Gastroesophageal sphincter (tissue), 4 donors: ENCODE results near the gene DLK1. TPM values are rescaled to one million over a fixed set of nuclear protein-coding genes. Genes with fewer than 3 reads are reported as not detected.

Experiments used
- ATAC-seq: fragments of 150-250 bp; one replicate; pipeline ENCODE4 v1.9.1; 2016; ENCODE audit warnings: mild to moderate bottlenecking, moderate library complexity
- H3K27ac ChIP-seq, 4 donors: fragments of 200-600 bp; sonication (generic) in 3 of 4; 1 replicate in 3 of 4; 2 replicates in 1 of 4; pipeline ENCODE4 v1.5.1; 2016 to 2019
- H3K27me3 ChIP-seq: fragments of 200-600 bp; sonication (generic); one replicate; pipeline ENCODE4 v1.5.1; 2019
- H3K36me3 ChIP-seq, 2 donors: fragments of 200-600 bp; sonication (generic); one replicate each; pipeline ENCODE4 v1.5.1; 2019; ENCODE audit warnings: control low read depth in 1 of 2
- H3K4me1 ChIP-seq, 3 donors: fragments of 200-600 bp; sonication (generic); 1 replicate in 2 of 3; 2 replicates in 1 of 3; pipeline ENCODE4 v1.5.1; 2016 to 2019; ENCODE audit warnings: control low read depth in 2 of 3
- H3K4me3 ChIP-seq, 2 donors: fragments of 200-600 bp; sonication (generic); one replicate each; pipeline ENCODE4 v1.5.1; 2019; ENCODE audit warnings: mild to moderate bottlenecking in 1 of 2, moderate library complexity in 1 of 2
- H3K9me3 ChIP-seq, 3 donors: fragments of 200-600 bp; sonication (generic); one replicate each; pipeline ENCODE4 v1.5.1; 2017 to 2019; ENCODE audit warnings: control low read depth in 2 of 3
- EP300 ChIP-seq: sonication (generic); formaldehyde crosslinking; IDR thresholded peaks from one replicate; pipeline ENCODE4 v1.6.1; 2017; ENCODE audit warnings: antibody characterized with exemption, mild to moderate bottlenecking
- POLR2A ChIP-seq, 2 donors: fragments of 450-650 bp; IDR thresholded peaks; one replicate each; pipeline ENCODE4 v1.6.1; 2017; ENCODE audit warnings: antibody characterized with exemption in 2 of 2, mild to moderate bottlenecking in 2 of 2, moderate library complexity in 1 of 2
- POLR2AphosphoS5 ChIP-seq: sonication (generic); formaldehyde crosslinking; IDR thresholded peaks from one replicate; pipeline ENCODE4 v1.6.1; 2017; ENCODE audit warnings: antibody characterized with exemption
- WGBS, 2 donors: methylation state at CpG; one replicate each; pipeline ENCODE4 v1.1.5; 2018; ENCODE audit warnings: low coverage in 1 of 2; 5-methylcytosine and 5-hydroxymethylcytosine counted together
- total RNA-seq, 4 donors: library from RNA; depleted of rRNA; stranded (reverse); fragments of >200 nt; gene quantifications; one replicate each; pipeline ENCODE4 v1.1.0, GENCODE V29; 2016
- TF ChIP-seq, protein P1 (sequence below), 4 experiments: fragments of 200-600 bp in 2 of 4; fragments of 450-650 bp in 2 of 4; sonication (generic) in 1 of 4; IDR thresholded peaks; one replicate each; pipeline ENCODE4 v1.5.1; 2017 to 2019; ENCODE audit warnings: antibody characterized with exemption in 4 of 4, mild to moderate bottlenecking in 2 of 4, moderate library complexity in 2 of 4

Gene DLK1
- not detected for total RNA-seq

DNA sequence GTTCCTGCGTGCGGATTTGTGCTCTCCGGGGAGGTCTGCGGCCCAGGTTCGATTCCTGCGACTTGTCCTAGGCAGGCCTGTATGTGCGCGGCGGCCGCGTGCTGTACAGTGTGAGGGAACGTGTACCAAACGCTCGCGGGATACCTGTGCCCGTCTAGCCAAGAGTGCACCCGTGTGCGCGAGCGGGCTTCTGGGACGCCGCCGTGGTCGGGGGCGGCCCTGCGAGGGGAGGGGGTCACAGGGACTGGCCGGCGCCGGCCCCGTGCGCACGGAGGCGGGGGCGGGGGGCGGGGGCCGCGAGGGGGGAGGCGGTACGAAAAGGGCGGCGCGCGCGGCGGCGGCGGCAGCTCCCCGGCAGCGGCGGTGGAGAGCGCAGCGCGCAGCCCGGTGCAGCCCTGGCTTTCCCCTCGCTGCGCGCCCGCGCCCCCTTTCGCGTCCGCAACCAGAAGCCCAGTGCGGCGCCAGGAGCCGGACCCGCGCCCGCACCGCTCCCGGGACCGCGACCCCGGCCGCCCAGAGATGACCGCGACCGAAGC is at the start of gene DLK1:
Gene DLK1 (plus strand): TSS at position 343 of the 536 bp plus-strand sequence. CDS start 177 bp downstream, at position 520.
- H3K9me3 ChIP-seq = peaks cover 0 to 5% (median 0%) of the 10 kb centered on the region in 3 donors
- H3K36me3 ChIP-seq = no peaks in the 10 kb centered on the region
- H3K27ac ChIP-seq = no peak within 1 kb of the TSS
- TF ChIP-seq POLR2A (IDR thresholded peaks at IDR 0.05) (no peak), EP300 (no peak)
- TF ChIP-seq, protein P1, sequence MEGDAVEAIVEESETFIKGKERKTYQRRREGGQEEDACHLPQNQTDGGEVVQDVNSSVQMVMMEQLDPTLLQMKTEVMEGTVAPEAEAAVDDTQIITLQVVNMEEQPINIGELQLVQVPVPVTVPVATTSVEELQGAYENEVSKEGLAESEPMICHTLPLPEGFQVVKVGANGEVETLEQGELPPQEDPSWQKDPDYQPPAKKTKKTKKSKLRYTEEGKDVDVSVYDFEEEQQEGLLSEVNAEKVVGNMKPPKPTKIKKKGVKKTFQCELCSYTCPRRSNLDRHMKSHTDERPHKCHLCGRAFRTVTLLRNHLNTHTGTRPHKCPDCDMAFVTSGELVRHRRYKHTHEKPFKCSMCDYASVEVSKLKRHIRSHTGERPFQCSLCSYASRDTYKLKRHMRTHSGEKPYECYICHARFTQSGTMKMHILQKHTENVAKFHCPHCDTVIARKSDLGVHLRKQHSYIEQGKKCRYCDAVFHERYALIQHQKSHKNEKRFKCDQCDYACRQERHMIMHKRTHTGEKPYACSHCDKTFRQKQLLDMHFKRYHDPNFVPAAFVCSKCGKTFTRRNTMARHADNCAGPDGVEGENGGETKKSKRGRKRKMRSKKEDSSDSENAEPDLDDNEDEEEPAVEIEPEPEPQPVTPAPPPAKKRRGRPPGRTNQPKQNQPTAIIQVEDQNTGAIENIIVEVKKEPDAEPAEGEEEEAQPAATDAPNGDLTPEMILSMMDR (IDR thresholded peaks at IDR 0.05) = no peak
- ATAC-seq = no peak
- WGBS, 2 donors = 7% methylated on average over 5 of the region's 77 CpGs; no CpG with 5 or more reads in 1 of the 2 donors
- no peak within 1 kb of the TSS for H3K4me3 ChIP-seq
- peaks cover 97% of the 10 kb centered on the region for H3K27me3 ChIP-seq
- no peaks in the 10 kb centered on the region for H3K4me1 ChIP-seq

DNA sequence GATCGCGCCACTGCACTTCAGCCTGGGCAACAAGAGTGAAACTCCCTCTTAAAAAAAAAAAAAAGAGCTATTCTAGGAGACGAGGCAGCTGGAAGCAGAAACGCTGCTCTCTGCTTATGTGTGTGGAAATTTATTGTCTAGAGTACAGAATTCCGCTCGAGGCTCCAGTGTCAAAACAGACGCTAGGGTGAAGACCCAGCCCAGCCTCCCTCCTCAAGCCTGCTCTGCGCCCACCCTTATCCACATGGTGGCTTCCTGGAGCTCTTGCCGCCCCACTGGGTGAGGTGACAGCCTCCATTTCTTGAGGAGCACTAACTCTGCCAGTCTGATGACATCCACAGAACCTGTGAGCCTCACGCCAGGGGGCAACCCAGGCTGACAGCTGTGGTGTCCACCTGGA is 49.5 kb upstream of the DLK1 start:
- TF ChIP-seq EP300 = no peak
- TF ChIP-seq POLR2AphosphoS5 = no peak
- TF ChIP-seq, protein P1 (IDR thresholded peaks at IDR 0.05) = no peak
- no peak for TF ChIP-seq POLR2A (IDR thresholded peaks at IDR 0.05)
- peaks cover 27% of the 10 kb centered on the region for H3K27me3 ChIP-seq
- H3K4me1 ChIP-seq = peaks cover 0 to 51% (median 34%) of the 10 kb centered on the region in 3 donors
- peak overlapping the region in 3 of 4 donors; percentile 59 to 72 (median 63) for H3K27ac ChIP-seq
- no peaks in the 10 kb centered on the region for H3K9me3 ChIP-seq
- H3K4me3 ChIP-seq = no peak overlapping the region
- ATAC-seq = peak; percentile 34
- H3K36me3 ChIP-seq = no peaks in the 10 kb centered on the region
- WGBS, 2 donors = 16 to 52% methylated on average over 7 to 9 of the region's 10 CpGs

DNA sequence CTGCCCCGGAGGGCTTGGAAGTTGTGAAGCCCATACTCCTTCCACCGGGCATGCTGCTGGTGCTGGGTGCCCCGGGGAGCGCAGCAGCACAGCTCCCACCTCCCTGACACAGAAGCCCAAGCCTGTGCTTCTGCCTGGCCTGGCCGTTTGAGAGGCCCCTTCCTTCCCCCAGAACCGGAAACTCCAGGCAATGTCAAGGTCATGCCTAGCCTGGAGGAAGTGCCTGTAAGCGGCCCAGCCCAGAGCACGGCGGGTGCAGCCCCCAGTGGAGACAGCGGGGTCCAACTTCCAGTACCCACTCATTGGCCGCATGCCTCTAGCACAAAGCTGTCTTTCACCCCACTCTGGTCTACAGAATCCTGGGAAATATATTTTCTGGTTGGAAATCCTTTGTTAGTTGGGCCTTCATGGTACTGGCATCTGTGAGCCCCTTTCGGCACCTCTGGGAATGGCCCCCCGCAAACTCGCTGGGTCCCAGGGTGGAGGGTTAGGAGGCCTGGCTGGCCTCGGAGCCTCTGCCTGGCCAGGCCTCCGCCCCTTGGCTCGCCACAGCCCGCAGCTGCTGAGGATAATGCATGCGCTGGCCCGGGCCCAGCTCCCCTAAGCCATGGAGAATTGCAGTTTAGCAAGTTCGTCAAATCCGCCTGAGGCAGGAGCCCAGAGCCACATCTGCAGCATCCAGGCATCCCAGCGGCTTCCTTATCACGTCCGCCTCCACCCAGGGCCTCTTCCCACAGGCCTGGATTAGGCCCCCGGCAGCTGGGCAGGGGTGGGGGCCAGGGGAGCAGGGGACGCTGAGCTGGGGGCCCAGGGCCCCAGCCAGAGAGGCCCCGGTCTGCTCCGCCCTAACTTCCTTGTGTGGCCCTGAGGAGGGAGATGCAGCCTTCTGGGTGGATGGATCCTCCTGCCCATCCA is 48.9 kb upstream of the DLK1 start:
- Histone ChIP-seq H3K27ac (peak overlapping the region in 3 of 4 donors; percentile 59 to 72 (median 63)), H3K9me3 (no peaks in the 10 kb centered on the region), H3K27me3 (peaks cover 22% of the 10 kb centered on the region), H3K4me1 (peaks cover 0 to 51% (median 34%) of the 10 kb centered on the region in 3 donors), H3K36me3 (no peaks in the 10 kb centered on the region), H3K4me3 (no peak overlapping the region)
- 0% methylated on average over 1 of the region's 29 CpGs; no CpG with 5 or more reads in 1 of the 2 donors for WGBS, 2 donors
- TF ChIP-seq POLR2AphosphoS5 = peak; percentile 26
- TF ChIP-seq, protein P1 (IDR thresholded peaks at IDR 0.05) = no peak
- TF ChIP-seq EP300 = no peak
- no peak for TF ChIP-seq POLR2A (IDR thresholded peaks at IDR 0.05)
- peak; percentile 54 for ATAC-seq

DNA sequence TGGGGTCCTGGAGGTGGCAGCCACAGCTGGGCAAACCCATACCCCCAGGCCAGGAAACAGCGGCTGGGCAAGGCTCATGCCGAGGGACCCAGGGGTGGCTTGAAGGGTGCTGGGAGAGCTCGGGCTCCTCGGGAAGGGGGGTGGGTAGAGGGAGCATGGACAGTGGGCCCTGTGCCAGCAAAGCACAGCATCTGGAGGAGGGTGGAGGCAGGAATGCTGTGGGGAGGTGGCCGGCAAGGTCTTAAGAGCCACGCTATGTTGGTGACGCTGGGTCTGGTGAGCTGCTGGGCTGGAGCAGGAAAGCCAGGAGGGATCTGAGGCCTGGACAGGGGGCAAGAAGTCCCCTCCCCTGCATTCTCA is 48.2 kb upstream of the DLK1 start:
- no peak for ATAC-seq
- no peak for TF ChIP-seq POLR2A (IDR thresholded peaks at IDR 0.05)
- Histone ChIP-seq H3K9me3 (no peaks in the 10 kb centered on the region), H3K36me3 (no peaks in the 10 kb centered on the region), H3K27me3 (peaks cover 15% of the 10 kb centered on the region), H3K4me3 (no peak overlapping the region), H3K27ac (peak overlapping the region in 3 of 4 donors; percentile 59 to 72 (median 63)), H3K4me1 (peaks cover 0 to 51% (median 34%) of the 10 kb centered on the region in 3 donors)
- 29 to 100% methylated on average over 1 to 3 of the region's 7 CpGs for WGBS, 2 donors

DNA sequence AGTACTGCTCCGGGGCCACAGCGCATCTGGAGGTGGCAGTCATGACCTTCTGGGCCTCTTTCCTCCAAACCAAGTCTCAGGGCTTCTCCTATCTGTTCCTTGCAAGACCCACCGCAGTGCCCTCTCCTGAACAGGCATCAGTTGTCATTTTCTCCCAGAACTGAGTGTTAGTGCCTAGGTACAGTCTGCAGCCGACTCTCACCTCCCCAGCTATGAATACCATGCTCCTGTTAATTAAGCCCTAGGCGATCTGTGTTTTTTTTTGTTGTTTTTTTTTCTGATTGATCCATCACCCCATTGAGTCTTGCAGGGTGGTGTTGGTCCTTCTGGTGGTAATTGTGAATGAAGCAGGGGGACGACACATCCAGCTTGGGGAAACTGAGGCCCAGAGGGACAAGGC is 47.5 kb upstream of the DLK1 start:
- Histone ChIP-seq H3K4me1 (peaks cover 0 to 51% (median 34%) of the 10 kb centered on the region in 3 donors), H3K4me3 (no peak overlapping the region), H3K27ac (peak overlapping the region in 2 of 4 donors; percentile 59 to 63), H3K9me3 (no peaks in the 10 kb centered on the region), H3K36me3 (no peaks in the 10 kb centered on the region), H3K27me3 (peaks cover 10% of the 10 kb centered on the region)
- TF ChIP-seq, protein P1 (IDR thresholded peaks at IDR 0.05) = no peak
- ATAC-seq = no peak
- 89 to 100% methylated on average over 3 to 4 of the region's 6 CpGs for WGBS, 2 donors
